OCI-LY7 (cell line): ENCODE data around the gene PLSCR2. TPM values are rescaled to one million over a fixed set of nuclear protein-coding genes. Genes with fewer than 3 reads are reported as not detected.

Experiments used
- BruUV-seq: library from RNA; stranded (reverse); fragments of 400-500 nt; replicated peaks from 2 replicates; lab custom pipeline; 2021; lab: Mats Ljungman, UMichigan
- CTCF ChIA-PET: fragments of 300-600 bp; sonication (Branson Sonifier 250); formaldehyde crosslinking; loops from one replicate; lab custom pipeline; 2022; ENCODE audit warnings: antibody characterized with exemption; ENCODE audit not compliant: unreplicated experiment; lab: Charles Lee
- POLR2A ChIA-PET: fragments of 300-600 bp; sonication (Branson Sonifier 250); formaldehyde crosslinking; loops from one replicate; lab custom pipeline; 2022; ENCODE audit warnings: antibody characterized with exemption; lab: Charles Lee
- DNase-seq: peaks from one replicate; pipeline ENCODE4 v3.0.0-alpha.2; 2015; ENCODE audit warnings: low spot score
- H2AFZ ChIP-seq: fragments of 200-600 bp; sonication (generic), shearing (Covaris generic); 2 replicates; pipeline ENCODE4 v1.6.1; 2014; ENCODE audit warnings: mild to moderate bottlenecking, antibody characterized with exemption, low read length, moderate library complexity
- H3K27ac ChIP-seq: fragments of 200-600 bp; sonication (generic); 2 replicates; pipeline ENCODE4 v1.5.1; 2014; ENCODE audit warnings: mixed run types, low read depth, mild to moderate bottlenecking, moderate library complexity, low read length, inconsistent platforms; ENCODE audit not compliant: poor library complexity, severe bottlenecking
- H3K36me3 ChIP-seq: fragments of 200-600 bp; sonication (generic); 2 replicates; pipeline ENCODE4 v1.6.1; 2014; ENCODE audit warnings: mild to moderate bottlenecking, antibody characterized with exemption, low read length, moderate library complexity, mixed read lengths; ENCODE audit not compliant: insufficient read depth
- H3K4me1 ChIP-seq: fragments of 200-600 bp; sonication (generic); 2 replicates; pipeline ENCODE4 v1.5.1; 2014; ENCODE audit warnings: mild to moderate bottlenecking, low read length; ENCODE audit not compliant: insufficient read depth, poor library complexity, severe bottlenecking
- H3K4me2 ChIP-seq: fragments of 200-600 bp; sonication (generic); 2 replicates; pipeline ENCODE4 v1.6.1; 2014; ENCODE audit warnings: mild to moderate bottlenecking, low read length
- H3K4me3 ChIP-seq: fragments of 200-600 bp; sonication (generic); 2 replicates; pipeline ENCODE4 v1.5.1; 2014; ENCODE audit warnings: mild to moderate bottlenecking, low read depth, low read length; ENCODE audit not compliant: poor library complexity, severe bottlenecking
- H3K79me2 ChIP-seq: fragments of 200-600 bp; sonication (generic); 2 replicates; pipeline ENCODE4 v1.6.1; 2016; ENCODE audit warnings: low read depth, mild to moderate bottlenecking, low read length, moderate library complexity, mixed read lengths; ENCODE audit not compliant: insufficient read depth
- H3K9me2 ChIP-seq: fragments of 200-600 bp; sonication (generic); 2 replicates; pipeline ENCODE4 v1.6.1; 2016; ENCODE audit warnings: mild to moderate bottlenecking, low read length, mixed read lengths; ENCODE audit not compliant: insufficient read depth
- H3K9me3 ChIP-seq: fragments of 200-600 bp; sonication (generic); 2 replicates; pipeline ENCODE4 v1.6.1; 2014; ENCODE audit warnings: mild to moderate bottlenecking, mixed run types, low read length, mixed read lengths
- H4K20me1 ChIP-seq: fragments of 200-600 bp; sonication (generic); 2 replicates; pipeline ENCODE4 v1.6.1; 2014; ENCODE audit warnings: mild to moderate bottlenecking, antibody characterized with exemption, low read length, moderate library complexity, mixed read lengths; ENCODE audit not compliant: insufficient read depth
- EZH2phosphoT487 ChIP-seq: fragments of 200-600 bp; sonication (generic); IDR thresholded peaks from 2 replicates; pipeline ENCODE4 v1.6.1; 2018; ENCODE audit warnings: low read depth, borderline replicate concordance, mild to moderate bottlenecking, mixed run types, antibody characterized with exemption, low read length, moderate library complexity, mixed read lengths
- intact Hi-C: fragments of 100-400 bp; cut with micrococcal nuclease; formaldehyde crosslinking; loops from one replicate; pipeline ENCODE4 v1.10.0; 2022; ENCODE audit not compliant: unreplicated experiment
- total RNA-seq, 2 experiments: library from RNA; depleted of rRNA in 1 of 2; stranded (reverse); fragments of >200 nt in 1 of 2; shearing (Covaris generic) in 1 of 2; gene quantifications; 2 replicates each; pipeline ENCODE4 v1.2.3, GENCODE V29; 2014 to 2022
- TF ChIP-seq, protein P1 (sequence below): fragments of 200-600 bp; sonication (generic); conservative IDR thresholded peaks from 2 replicates; pipeline ENCODE4 v1.5.1; 2014; ENCODE audit warnings: mild to moderate bottlenecking, antibody characterized with exemption, low read length, moderate library complexity, mixed read lengths

Gene PLSCR2
- total RNA-seq, 2 experiments from 2014 or later = not detected

DNA sequence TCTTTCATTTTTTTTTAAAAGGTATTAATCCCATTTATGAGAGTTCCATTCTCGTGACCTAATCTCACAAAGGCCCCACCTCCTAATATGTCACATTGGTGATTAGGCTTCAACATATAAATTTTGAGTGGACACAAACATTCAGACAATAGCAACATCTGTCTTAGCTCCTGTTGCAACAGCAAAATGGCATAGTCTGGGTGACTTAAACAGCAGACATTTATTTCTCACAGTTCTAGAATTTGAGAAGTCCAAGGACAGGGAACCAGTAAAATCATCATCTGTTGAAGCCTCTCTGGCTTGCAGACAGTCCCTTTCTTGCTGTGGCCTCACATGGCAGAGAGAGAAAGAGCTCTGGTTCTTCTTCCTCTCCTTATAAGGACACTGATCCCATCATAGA, 3.2 kb upstream of the PLSCR2 start:
- no peaks in the 10 kb centered on the region for H3K36me3 ChIP-seq
- H3K9me2 ChIP-seq = no peaks in the 10 kb centered on the region
- H3K4me2 ChIP-seq = no peak overlapping the region
- peaks cover 16% of the 10 kb centered on the region for H3K4me1 ChIP-seq
- no peak for DNase-seq
- H2AFZ ChIP-seq = no peak overlapping the region
- BruUV-seq = no TSS peak
- H3K9me3 ChIP-seq = no peaks in the 10 kb centered on the region
- H3K27ac ChIP-seq = no peak overlapping the region
- ChIA-PET POLR2A (interaction anchor here (0.9 kb wide), 1 partner anchor 67 kb away, joined by 3 read pairs; no protein-coding TSS in a partner anchor), CTCF (no interaction called here)
- intact Hi-C loops = no loop called here
- H3K4me3 ChIP-seq = no peak overlapping the region
- no peaks in the 10 kb centered on the region for H4K20me1 ChIP-seq
- H3K79me2 ChIP-seq = no peaks in the 10 kb centered on the region
- TF ChIP-seq, protein P1, sequence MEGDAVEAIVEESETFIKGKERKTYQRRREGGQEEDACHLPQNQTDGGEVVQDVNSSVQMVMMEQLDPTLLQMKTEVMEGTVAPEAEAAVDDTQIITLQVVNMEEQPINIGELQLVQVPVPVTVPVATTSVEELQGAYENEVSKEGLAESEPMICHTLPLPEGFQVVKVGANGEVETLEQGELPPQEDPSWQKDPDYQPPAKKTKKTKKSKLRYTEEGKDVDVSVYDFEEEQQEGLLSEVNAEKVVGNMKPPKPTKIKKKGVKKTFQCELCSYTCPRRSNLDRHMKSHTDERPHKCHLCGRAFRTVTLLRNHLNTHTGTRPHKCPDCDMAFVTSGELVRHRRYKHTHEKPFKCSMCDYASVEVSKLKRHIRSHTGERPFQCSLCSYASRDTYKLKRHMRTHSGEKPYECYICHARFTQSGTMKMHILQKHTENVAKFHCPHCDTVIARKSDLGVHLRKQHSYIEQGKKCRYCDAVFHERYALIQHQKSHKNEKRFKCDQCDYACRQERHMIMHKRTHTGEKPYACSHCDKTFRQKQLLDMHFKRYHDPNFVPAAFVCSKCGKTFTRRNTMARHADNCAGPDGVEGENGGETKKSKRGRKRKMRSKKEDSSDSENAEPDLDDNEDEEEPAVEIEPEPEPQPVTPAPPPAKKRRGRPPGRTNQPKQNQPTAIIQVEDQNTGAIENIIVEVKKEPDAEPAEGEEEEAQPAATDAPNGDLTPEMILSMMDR = no peak
- TF ChIP-seq EZH2phosphoT487 = no peak

DNA sequence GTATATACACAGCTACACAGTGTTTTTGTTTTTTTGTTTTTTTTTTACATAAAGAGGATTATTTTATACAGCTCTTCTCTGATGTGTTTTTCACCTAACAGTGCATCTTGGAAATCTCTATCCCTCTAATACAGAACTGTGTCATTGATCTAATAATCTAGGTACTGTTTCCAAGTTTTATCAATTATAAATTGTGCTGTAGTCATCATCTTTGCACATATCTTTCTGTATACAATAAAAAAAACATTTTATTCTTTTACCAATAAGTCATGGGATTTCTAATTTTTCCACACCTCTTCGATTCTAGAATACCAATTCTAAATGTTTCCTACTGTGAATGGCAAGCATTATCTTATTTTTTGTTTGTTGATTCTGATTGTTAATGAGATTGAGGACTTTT, 1.7 kb upstream of the PLSCR2 start:
- POLR2A ChIA-PET = interaction anchor here (1.0 kb wide), 1 partner anchor 73 kb away, joined by 4 read pairs; no protein-coding TSS in a partner anchor

More for the DNA sequence above, 1.7 kb upstream of the PLSCR2 start:
- H3K27ac ChIP-seq = no peak overlapping the region
- CTCF ChIA-PET = no interaction called here
- H3K9me3 ChIP-seq = no peaks in the 10 kb centered on the region
- no peak overlapping the region for H2AFZ ChIP-seq
- intact Hi-C loops = no loop called here
- H4K20me1 ChIP-seq = no peaks in the 10 kb centered on the region
- DNase-seq = no peak
- BruUV-seq = no TSS peak
- no peaks in the 10 kb centered on the region for H3K9me2 ChIP-seq
- H3K4me3 ChIP-seq = no peak overlapping the region
- H3K36me3 ChIP-seq = no peaks in the 10 kb centered on the region
- TF ChIP-seq, protein P1 = no peak
- TF ChIP-seq EZH2phosphoT487 = no peak
- no peaks in the 10 kb centered on the region for H3K79me2 ChIP-seq
- H3K4me2 ChIP-seq = no peak overlapping the region
- peaks cover 16% of the 10 kb centered on the region for H3K4me1 ChIP-seq
